Prostate gland (tissue), 2 donors: Measurements from ENCODE around the gene GUCY1A2. TPM values are rescaled to one million over a fixed set of nuclear protein-coding genes. Genes with fewer than 3 reads are reported as not detected.

Experiments used
- DNase-seq: peaks from one replicate; pipeline ENCODE4 v3.0.0-alpha.2; 2019; ENCODE audit warnings: low spot score
- H3K27ac ChIP-seq, 2 donors: fragments of 200-600 bp; sonication (generic); 2 replicates each; pipeline ENCODE4 v1.5.1; 2017 to 2019
- H3K27me3 ChIP-seq: fragments of 200-600 bp; sonication (generic); replicated peaks from 2 replicates; pipeline ENCODE4 v1.5.1; 2019; ENCODE audit not compliant: insufficient read depth
- H3K36me3 ChIP-seq, 2 donors: fragments of 200-600 bp; sonication (generic); 1 replicate in 1 of 2; 2 replicates in 1 of 2; pipeline versions ENCODE4 v1.5.1 to v1.8.1; 2017 to 2019
- H3K4me1 ChIP-seq: fragments of 200-600 bp; sonication (generic); replicated peaks from 2 replicates; pipeline ENCODE4 v1.5.1; 2019
- H3K4me3 ChIP-seq, 2 donors: fragments of 200-600 bp; sonication (generic); 2 replicates each; pipeline ENCODE4 v1.5.1; 2017 to 2019
- H3K9me3 ChIP-seq: fragments of 200-600 bp; sonication (generic); 2 replicates; pipeline ENCODE4 v1.5.1; 2017
- POLR2A ChIP-seq: fragments of 450-650 bp; IDR thresholded peaks from one replicate; pipeline ENCODE4 v1.6.1; 2016; ENCODE audit warnings: antibody characterized with exemption, mild to moderate bottlenecking
- POLR2AphosphoS5 ChIP-seq: sonication (generic); formaldehyde crosslinking; IDR thresholded peaks from one replicate; pipeline ENCODE4 v1.6.1; 2017; ENCODE audit warnings: antibody characterized with exemption
- WGBS: methylation state at CpG from one replicate; pipeline ENCODE4 v1.1.5; 2018; 5-methylcytosine and 5-hydroxymethylcytosine counted together
- intact Hi-C: fragments of 100-400 bp; cut with DNase I; formaldehyde crosslinking; loops from one replicate; pipeline ENCODE4 v1.14.2; 2022
- total RNA-seq, 2 donors: library from RNA; depleted of rRNA; stranded (reverse); fragments of >200 nt; gene quantifications; one replicate each; pipeline ENCODE4 v1.1.0, GENCODE V29; 2016
- TF ChIP-seq, protein P1 (sequence below), 4 experiments: fragments of 200-600 bp in 2 of 4; fragments of 450-650 bp in 2 of 4; sonication (generic) in 2 of 4; IDR thresholded peaks; 1 replicate in 3 of 4; 2 replicates in 1 of 4; pipeline ENCODE4 v1.5.1; 2016 to 2019; ENCODE audit warnings: antibody characterized with exemption in 4 of 4, mild to moderate bottlenecking in 2 of 4, moderate library complexity in 2 of 4

The GUCY1A2 gene
- total RNA-seq, 2 donors from 2014 or later: 1.2 to 15.3 TPM

DNA sequence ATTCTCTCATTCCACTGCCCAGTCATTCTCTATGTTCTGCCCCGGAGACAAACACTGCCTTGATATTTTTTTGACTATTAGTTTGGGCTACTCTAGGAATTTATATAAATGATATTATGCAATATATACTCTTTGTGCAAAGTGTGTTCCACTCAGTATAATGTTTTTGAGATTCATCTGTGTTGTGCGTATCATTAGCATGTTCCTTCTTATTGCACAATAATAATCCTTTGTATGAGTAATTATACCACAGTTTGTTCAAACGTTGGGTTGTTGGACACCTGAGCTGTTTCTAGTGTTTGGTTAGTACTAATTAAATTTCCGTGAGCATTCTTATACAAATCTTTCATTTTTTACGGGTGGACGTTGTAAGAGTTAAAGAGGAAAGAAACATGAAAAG, 390.6 kb downstream of the GUCY1A2 start:
- intact Hi-C loops: no loop called here
- Histone ChIP-seq H3K27ac (no peak overlapping the region), H3K27me3 (no peaks in the 10 kb centered on the region), H3K4me3 (no peak overlapping the region), H3K4me1 (no peaks in the 10 kb centered on the region), H3K9me3 (no peaks in the 10 kb centered on the region), H3K36me3 (no peaks in the 10 kb centered on the region)
- no peak for TF ChIP-seq POLR2AphosphoS5
- 77% methylated on average over 6 of the region's 6 CpGs for WGBS
- DNase-seq: no peak

DNA sequence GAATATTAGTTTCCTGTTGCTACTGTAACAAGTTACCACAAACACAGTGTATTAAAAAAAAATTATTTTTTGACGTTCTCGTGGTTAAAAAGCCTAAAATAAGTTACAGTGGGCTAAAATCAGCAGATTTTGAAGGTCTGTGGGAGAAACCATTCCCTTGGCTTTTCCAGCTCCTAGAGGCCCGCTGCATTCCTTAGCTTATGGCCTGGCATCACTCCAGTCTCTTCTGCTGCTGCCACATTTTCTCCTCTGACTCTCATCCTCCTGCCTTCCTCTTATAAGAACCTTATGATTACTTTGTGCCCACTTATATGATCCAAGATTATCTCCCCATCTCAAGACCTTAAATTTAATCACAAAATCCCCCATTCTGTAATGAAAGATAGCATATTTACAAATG, 392.7 kb downstream of the GUCY1A2 start:
- H3K27me3 ChIP-seq: no peaks in the 10 kb centered on the region
- TF ChIP-seq POLR2A (no peak), POLR2AphosphoS5 (no peak)
- TF ChIP-seq, protein P1, sequence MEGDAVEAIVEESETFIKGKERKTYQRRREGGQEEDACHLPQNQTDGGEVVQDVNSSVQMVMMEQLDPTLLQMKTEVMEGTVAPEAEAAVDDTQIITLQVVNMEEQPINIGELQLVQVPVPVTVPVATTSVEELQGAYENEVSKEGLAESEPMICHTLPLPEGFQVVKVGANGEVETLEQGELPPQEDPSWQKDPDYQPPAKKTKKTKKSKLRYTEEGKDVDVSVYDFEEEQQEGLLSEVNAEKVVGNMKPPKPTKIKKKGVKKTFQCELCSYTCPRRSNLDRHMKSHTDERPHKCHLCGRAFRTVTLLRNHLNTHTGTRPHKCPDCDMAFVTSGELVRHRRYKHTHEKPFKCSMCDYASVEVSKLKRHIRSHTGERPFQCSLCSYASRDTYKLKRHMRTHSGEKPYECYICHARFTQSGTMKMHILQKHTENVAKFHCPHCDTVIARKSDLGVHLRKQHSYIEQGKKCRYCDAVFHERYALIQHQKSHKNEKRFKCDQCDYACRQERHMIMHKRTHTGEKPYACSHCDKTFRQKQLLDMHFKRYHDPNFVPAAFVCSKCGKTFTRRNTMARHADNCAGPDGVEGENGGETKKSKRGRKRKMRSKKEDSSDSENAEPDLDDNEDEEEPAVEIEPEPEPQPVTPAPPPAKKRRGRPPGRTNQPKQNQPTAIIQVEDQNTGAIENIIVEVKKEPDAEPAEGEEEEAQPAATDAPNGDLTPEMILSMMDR (IDR thresholded peaks at IDR 0.05): no peak
- no peaks in the 10 kb centered on the region for H3K9me3 ChIP-seq
- H3K36me3 ChIP-seq: no peaks in the 10 kb centered on the region
- no peak overlapping the region for H3K4me3 ChIP-seq
- no peaks in the 10 kb centered on the region for H3K4me1 ChIP-seq
- no peak for DNase-seq
- no peak overlapping the region for H3K27ac ChIP-seq
- intact Hi-C loops: no loop called here
- 76% methylated on average over 3 of the region's 3 CpGs for WGBS

DNA sequence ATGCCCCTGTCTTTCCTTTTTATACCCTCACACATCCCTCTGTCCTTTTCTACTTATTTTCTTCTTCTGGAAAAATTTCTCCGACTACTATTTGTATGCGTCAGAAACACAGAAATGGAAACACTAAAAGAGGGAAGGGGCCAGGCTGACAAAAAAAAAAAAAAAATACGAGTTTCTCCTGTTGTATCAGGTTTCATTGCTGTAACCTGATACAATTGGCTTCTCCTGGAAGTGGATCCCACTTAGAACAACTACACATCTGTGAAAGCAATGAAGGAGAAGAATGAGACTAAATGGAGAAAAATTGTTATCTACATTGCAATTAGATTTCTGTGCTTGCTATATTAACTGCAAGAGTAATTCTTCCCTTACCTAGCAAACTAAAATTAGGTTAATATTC, 393.9 kb downstream of the GUCY1A2 start:
- DNase-seq: no peak
- intact Hi-C loops: no loop called here
- 47% methylated on average over 3 of the region's 3 CpGs for WGBS
- no peaks in the 10 kb centered on the region for H3K27me3 ChIP-seq
- TF ChIP-seq POLR2AphosphoS5: no peak
- TF ChIP-seq, protein P1 (IDR thresholded peaks at IDR 0.05): no peak
- TF ChIP-seq POLR2A: no peak
- no peaks in the 10 kb centered on the region for H3K4me1 ChIP-seq
- H3K36me3 ChIP-seq: no peaks in the 10 kb centered on the region
- H3K4me3 ChIP-seq: no peak overlapping the region
- no peaks in the 10 kb centered on the region for H3K9me3 ChIP-seq
- no peak overlapping the region for H3K27ac ChIP-seq
